Stimulated activated CD8-positive, alpha-beta memory T cell treated with anti-CD3 and anti-CD28 coated beads, Interleukin-15, amount 100 ng/mL, for 48 hours (primary cell): ENCODE data around the gene SPAG6.
"Not testable (repeated sequence)": the region's sequence is repeated elsewhere in the genome, so short reads cannot be mapped to it uniquely, and the experiment has no call there.

ENCODE experiments used
- DNase-seq, 2 donors: peaks; one replicate each; pipeline ENCODE4 v3.0.0-alpha.2; 2020; ENCODE audit warnings: low read depth in 2 of 2

Gene SPAG6

GRCh38 chr10:22341190-22341925 lies 3.9 kb upstream of the SPAG6 start:
- DNase-seq: no peak

- no peak for DNase-seq
Observed at GRCh38 chr10:22341926-22342196, 3.4 kb upstream of the SPAG6 start.

- no peak for DNase-seq
Observed at GRCh38 chr10:22342421-22342820, 2.9 kb upstream of the SPAG6 start.

GRCh38 chr10:22343731-22344130 lies 1.6 kb upstream of the SPAG6 start:
- no peak for DNase-seq

GRCh38 chr10:22344249-22344648 lies 1.0 kb upstream of the SPAG6 start:
- no peak for DNase-seq

GRCh38 chr10:22344781-22345300 lies 455 bp upstream of the SPAG6 start:
- DNase-seq: no peak

GRCh38 chr10:22346096-22346661 lies 883 bp downstream of the SPAG6 start:
- no peak for DNase-seq

GRCh38 chr10:22349755-22350154 lies 4.5 kb downstream of the SPAG6 start:
- DNase-seq: no peak

- no peak for DNase-seq
Observed at GRCh38 chr10:22351131-22351703, 5.9 kb downstream of the SPAG6 start.

GRCh38 chr10:22356324-22356873 lies 11.1 kb downstream of the SPAG6 start:
- no peak for DNase-seq

GRCh38 chr10:22357770-22358169 lies 12.5 kb downstream of the SPAG6 start:
- DNase-seq: not testable (repeated sequence)

GRCh38 chr10:22363305-22363704 lies 18.0 kb downstream of the SPAG6 start:
- DNase-seq: no peak

- DNase-seq: no peak
Observed at GRCh38 chr10:22364407-22365140, 19.3 kb downstream of the SPAG6 start.

GRCh38 chr10:22365233-22365632 lies 19.9 kb downstream of the SPAG6 start:
- DNase-seq: no peak

- no peak for DNase-seq
Observed at GRCh38 chr10:22365644-22366434, 20.5 kb downstream of the SPAG6 start.

- DNase-seq: no peak
Observed at GRCh38 chr10:22366435-22366703, 21.1 kb downstream of the SPAG6 start.

- no peak for DNase-seq
Observed at GRCh38 chr10:22366771-22367170, 21.5 kb downstream of the SPAG6 start.

- no peak for DNase-seq
Observed at GRCh38 chr10:22367471-22367870, 22.2 kb downstream of the SPAG6 start.

GRCh38 chr10:22368402-22368801 lies 23.1 kb downstream of the SPAG6 start:
- no peak for DNase-seq

- no peak for DNase-seq
Observed at GRCh38 chr10:22368981-22369380, 23.7 kb downstream of the SPAG6 start.

GRCh38 chr10:22369434-22370072 lies 24.3 kb downstream of the SPAG6 start:
- DNase-seq: no peak
